Smooth muscle cell (in vitro differentiated cells): ENCODE results near the gene LIPI. TPM values are rescaled to one million over a fixed set of nuclear protein-coding genes. Genes with fewer than 3 reads are reported as not detected.

Experiments used
- DNase-seq: peaks from one replicate; lab custom pipeline; 2025; ENCODE audit not compliant: unreplicated experiment; lab: John Stamatoyannopoulos, UW
- H2AFZ ChIP-seq: fragments of 200-600 bp; sonication (generic); 2 replicates; pipeline ENCODE4 v1.6.0; 2016; ENCODE audit warnings: antibody characterized with exemption, low read depth, mild to moderate bottlenecking
- H3F3A ChIP-seq: fragments of 200-600 bp; sonication (generic); 2 replicates; pipeline ENCODE4 v1.6.0; 2017; ENCODE audit warnings: antibody characterized with exemption, low read depth
- H3K27ac ChIP-seq: fragments of 200-600 bp; sonication (generic); 2 replicates; pipeline ENCODE4 v1.5.1; 2016; ENCODE audit warnings: low read depth, mild to moderate bottlenecking
- H3K27me3 ChIP-seq: fragments of 200-600 bp; sonication (generic); 2 replicates; pipeline ENCODE4 v1.6.1; 2016; ENCODE audit warnings: low read depth, mild to moderate bottlenecking
- H3K36me3 ChIP-seq: fragments of 200-600 bp; sonication (generic); 2 replicates; pipeline ENCODE4 v1.5.1; 2016; ENCODE audit warnings: low read depth
- H3K4me1 ChIP-seq: fragments of 200-600 bp; sonication (generic); 2 replicates; pipeline ENCODE4 v1.5.1; 2016; ENCODE audit warnings: low read depth
- H3K4me2 ChIP-seq: fragments of 200-600 bp; sonication (generic); 2 replicates; pipeline ENCODE4 v1.6.0; 2016; ENCODE audit warnings: mild to moderate bottlenecking
- H3K4me3 ChIP-seq: fragments of 200-600 bp; sonication (generic); 2 replicates; pipeline ENCODE4 v1.5.1; 2016; ENCODE audit warnings: mild to moderate bottlenecking
- H3K79me2 ChIP-seq: fragments of 200-600 bp; sonication (generic); 2 replicates; pipeline ENCODE4 v1.6.0; 2016; ENCODE audit warnings: low read depth, mild to moderate bottlenecking
- H3K9ac ChIP-seq: fragments of 200-600 bp; sonication (generic); 2 replicates; pipeline ENCODE4 v1.6.0; 2016; ENCODE audit warnings: low read depth
- H3K9me3 ChIP-seq: fragments of 200-600 bp; sonication (generic); replicated peaks from 2 replicates; pipeline ENCODE4 v1.5.1; 2016; ENCODE audit warnings: low read depth
- H4K20me1 ChIP-seq: fragments of 200-600 bp; sonication (generic); 2 replicates; pipeline ENCODE4 v1.6.0; 2016; ENCODE audit warnings: low read depth
- CTCF ChIP-seq: fragments of 200-600 bp; sonication (generic); IDR thresholded peaks from 2 replicates; pipeline ENCODE4 v1.5.1; 2017; ENCODE audit warnings: borderline replicate concordance, mild to moderate bottlenecking, antibody characterized with exemption; ENCODE audit not compliant: insufficient read depth, poor library complexity, severe bottlenecking
- WGBS: methylation state at CpG from one replicate; pipeline ENCODE4 v1.1.7; 2016; ENCODE audit warnings: low lambda C conversion rate; 5-methylcytosine and 5-hydroxymethylcytosine counted together
- polyA plus RNA-seq: library from polyadenylated mRNA; unstranded; fragments of >200 nt; fragmentation: Nextera tagmentation; extraction: Ambion mirVana; gene quantifications from 2 replicates; pipeline ENCODE4 v1.2.1, GENCODE V29; 2016
- total RNA-seq: library from RNA; depleted of rRNA; stranded (reverse); fragments of >200 nt; gene quantifications from 2 replicates; pipeline ENCODE4 v1.2.3, GENCODE V29; 2014

Gene LIPI
- total and polyA plus RNA-seq, 2 experiments from 2014 or later, result not detected

- no peaks in the 10 kb centered on the region for H3K36me3 ChIP-seq
- no peak overlapping the region for H3K4me2 ChIP-seq
- H3K4me1 ChIP-seq, result no peaks in the 10 kb centered on the region
- no peaks in the 10 kb centered on the region for H3F3A ChIP-seq
- no peak overlapping the region for H3K27ac ChIP-seq
- no peak for DNase-seq
- no peaks in the 10 kb centered on the region for H3K27me3 ChIP-seq
- H2AFZ ChIP-seq, result no peak overlapping the region
- no peak overlapping the region for H3K9ac ChIP-seq
- TF ChIP-seq CTCF, result no peak
- H3K4me3 ChIP-seq, result no peak overlapping the region
- H4K20me1 ChIP-seq, result no peaks in the 10 kb centered on the region
- no peaks in the 10 kb centered on the region for H3K9me3 ChIP-seq
- H3K79me2 ChIP-seq, result no peaks in the 10 kb centered on the region
Observed at GRCh38 chr21:14245711-14246110, 35.0 kb upstream of the LIPI start.

- no peaks in the 10 kb centered on the region for H3K27me3 ChIP-seq
- H3K4me2 ChIP-seq, result no peak overlapping the region
- no peak for DNase-seq
- H2AFZ ChIP-seq, result no peak overlapping the region
- H3K4me3 ChIP-seq, result no peak overlapping the region
- H3F3A ChIP-seq, result no peaks in the 10 kb centered on the region
- H3K27ac ChIP-seq, result no peak overlapping the region
- H4K20me1 ChIP-seq, result no peaks in the 10 kb centered on the region
- H3K79me2 ChIP-seq, result no peaks in the 10 kb centered on the region
- H3K9me3 ChIP-seq, result no peaks in the 10 kb centered on the region
- no peak for TF ChIP-seq CTCF
- no peaks in the 10 kb centered on the region for H3K36me3 ChIP-seq
- no peaks in the 10 kb centered on the region for H3K4me1 ChIP-seq
- H3K9ac ChIP-seq, result no peak overlapping the region
Observed at GRCh38 chr21:14244911-14245310, 34.2 kb upstream of the LIPI start.

GRCh38 chr21:14243874-14244273 lies 33.1 kb upstream of the LIPI start:
- 70% methylated on average over 2 of the region's 2 CpGs for WGBS
- no peak for TF ChIP-seq CTCF
- H3K4me2 ChIP-seq, result no peak overlapping the region
- H2AFZ ChIP-seq, result no peak overlapping the region
- H3K27ac ChIP-seq, result no peak overlapping the region
- no peak overlapping the region for H3K4me3 ChIP-seq
- no peaks in the 10 kb centered on the region for H3K4me1 ChIP-seq
- H3K9me3 ChIP-seq, result no peaks in the 10 kb centered on the region
- no peaks in the 10 kb centered on the region for H3F3A ChIP-seq
- H4K20me1 ChIP-seq, result no peaks in the 10 kb centered on the region
- H3K27me3 ChIP-seq, result no peaks in the 10 kb centered on the region
- no peaks in the 10 kb centered on the region for H3K79me2 ChIP-seq
- H3K36me3 ChIP-seq, result no peaks in the 10 kb centered on the region
- no peak overlapping the region for H3K9ac ChIP-seq
- no peak for DNase-seq

- no peak overlapping the region for H3K9ac ChIP-seq
Observed at GRCh38 chr21:14243461-14243860, 32.7 kb upstream of the LIPI start.

More at GRCh38 chr21:14243461-14243860, 32.7 kb upstream of the LIPI start:
- Histone ChIP-seq H3F3A (no peaks in the 10 kb centered on the region), H2AFZ (no peak overlapping the region), H3K9me3 (no peaks in the 10 kb centered on the region), H3K79me2 (no peaks in the 10 kb centered on the region), H3K4me2 (no peak overlapping the region), H3K27ac (no peak overlapping the region), H3K4me1 (no peaks in the 10 kb centered on the region), H3K36me3 (no peaks in the 10 kb centered on the region), H3K27me3 (no peaks in the 10 kb centered on the region), H4K20me1 (no peaks in the 10 kb centered on the region), H3K4me3 (no peak overlapping the region)
- DNase-seq, result no peak
- WGBS, result 0% methylated on average over 1 of the region's 1 CpG
- no peak for TF ChIP-seq CTCF
